ENCODE results near the gene TARS3.

- TF ChIP-seq EZH2 (IDR thresholded peaks at IDR 0.05) (no peak), POLR2AphosphoS5 (IDR thresholded peaks at IDR 0.05; ENCODE audit: borderline replicate concordance, low read depth, low read length) (no peak), FOXP2 (optimal IDR thresholded peaks at IDR 0.05; ENCODE audit: control extremely low read depth, extremely low read length, insufficient read depth) (no peak)
These were observed 39.9 kb downstream of the TARS3 start for GRCh38 chr15:101684384-101684783.

Data from SK-N-MC (cell line).